GM20000 (cell line): ENCODE results near the gene SERTAD1.
"Not testable (repeated sequence)": the region's sequence is repeated elsewhere in the genome, so short reads cannot be mapped to it uniquely, and the experiment has no call there.

Experiments
- DNase-seq: peaks from one replicate; pipeline ENCODE4 v3.0.0; 2012; ENCODE audit warnings: low spot score
- TF ChIP-seq, protein P1 (sequence below): IDR thresholded peaks from 2 replicates; pipeline ENCODE4 v1.5.1; 2012; ENCODE audit warnings: mild to moderate bottlenecking, control low read depth; ENCODE audit errors: extremely low read depth, missing control alignments

The SERTAD1 gene

DNA sequence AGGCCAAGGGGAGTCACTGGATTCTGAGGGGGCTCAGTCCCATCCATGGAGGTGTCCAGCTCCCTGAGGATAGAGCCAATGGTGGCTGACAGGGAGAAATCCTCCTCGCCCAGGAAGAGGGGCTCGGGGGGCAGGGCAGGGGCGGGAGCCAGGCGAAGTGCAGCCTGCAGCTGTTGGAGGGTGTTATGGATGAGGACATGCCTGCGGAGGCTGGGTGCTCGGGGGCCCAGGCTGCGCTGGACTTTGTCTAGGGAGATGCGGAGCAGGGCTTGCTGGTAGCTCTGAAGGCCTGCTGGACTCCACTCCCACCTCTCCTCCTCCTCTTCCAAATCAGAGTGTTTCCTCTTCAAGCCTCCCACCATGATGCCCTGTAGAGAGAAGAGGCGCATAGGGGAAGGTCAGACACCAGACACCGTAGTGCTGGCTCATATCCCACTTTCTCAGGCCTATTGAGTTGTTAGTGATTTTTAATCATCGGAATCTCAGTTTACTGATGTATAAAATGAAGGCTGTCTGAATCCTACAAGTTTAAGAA, 16.0 kb upstream of the SERTAD1 start:
- no peak for DNase-seq
- TF ChIP-seq, protein P1, sequence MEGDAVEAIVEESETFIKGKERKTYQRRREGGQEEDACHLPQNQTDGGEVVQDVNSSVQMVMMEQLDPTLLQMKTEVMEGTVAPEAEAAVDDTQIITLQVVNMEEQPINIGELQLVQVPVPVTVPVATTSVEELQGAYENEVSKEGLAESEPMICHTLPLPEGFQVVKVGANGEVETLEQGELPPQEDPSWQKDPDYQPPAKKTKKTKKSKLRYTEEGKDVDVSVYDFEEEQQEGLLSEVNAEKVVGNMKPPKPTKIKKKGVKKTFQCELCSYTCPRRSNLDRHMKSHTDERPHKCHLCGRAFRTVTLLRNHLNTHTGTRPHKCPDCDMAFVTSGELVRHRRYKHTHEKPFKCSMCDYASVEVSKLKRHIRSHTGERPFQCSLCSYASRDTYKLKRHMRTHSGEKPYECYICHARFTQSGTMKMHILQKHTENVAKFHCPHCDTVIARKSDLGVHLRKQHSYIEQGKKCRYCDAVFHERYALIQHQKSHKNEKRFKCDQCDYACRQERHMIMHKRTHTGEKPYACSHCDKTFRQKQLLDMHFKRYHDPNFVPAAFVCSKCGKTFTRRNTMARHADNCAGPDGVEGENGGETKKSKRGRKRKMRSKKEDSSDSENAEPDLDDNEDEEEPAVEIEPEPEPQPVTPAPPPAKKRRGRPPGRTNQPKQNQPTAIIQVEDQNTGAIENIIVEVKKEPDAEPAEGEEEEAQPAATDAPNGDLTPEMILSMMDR = no peak

DNA sequence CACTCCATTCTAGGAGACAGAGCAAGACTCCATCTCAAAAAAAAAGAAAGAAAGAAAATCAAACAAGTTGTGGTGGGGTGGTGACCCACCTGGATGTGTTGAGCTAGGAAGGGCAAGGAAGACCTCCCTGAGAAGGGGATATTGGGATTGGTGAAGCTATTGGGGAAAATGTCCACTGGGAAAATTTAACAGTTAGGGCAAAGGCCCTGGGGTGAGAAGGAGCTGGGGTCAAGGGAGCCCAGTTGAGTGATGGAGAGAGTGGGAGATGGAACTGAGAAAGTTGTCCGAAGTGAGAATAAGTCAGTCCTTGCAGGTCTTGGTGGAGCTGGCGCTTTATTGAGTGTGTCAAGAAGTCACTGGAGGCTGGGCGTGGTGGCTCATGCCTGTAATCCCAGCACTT, 12.5 kb upstream of the SERTAD1 start:
- TF ChIP-seq, protein P1 = no peak
- DNase-seq = no peak

DNA sequence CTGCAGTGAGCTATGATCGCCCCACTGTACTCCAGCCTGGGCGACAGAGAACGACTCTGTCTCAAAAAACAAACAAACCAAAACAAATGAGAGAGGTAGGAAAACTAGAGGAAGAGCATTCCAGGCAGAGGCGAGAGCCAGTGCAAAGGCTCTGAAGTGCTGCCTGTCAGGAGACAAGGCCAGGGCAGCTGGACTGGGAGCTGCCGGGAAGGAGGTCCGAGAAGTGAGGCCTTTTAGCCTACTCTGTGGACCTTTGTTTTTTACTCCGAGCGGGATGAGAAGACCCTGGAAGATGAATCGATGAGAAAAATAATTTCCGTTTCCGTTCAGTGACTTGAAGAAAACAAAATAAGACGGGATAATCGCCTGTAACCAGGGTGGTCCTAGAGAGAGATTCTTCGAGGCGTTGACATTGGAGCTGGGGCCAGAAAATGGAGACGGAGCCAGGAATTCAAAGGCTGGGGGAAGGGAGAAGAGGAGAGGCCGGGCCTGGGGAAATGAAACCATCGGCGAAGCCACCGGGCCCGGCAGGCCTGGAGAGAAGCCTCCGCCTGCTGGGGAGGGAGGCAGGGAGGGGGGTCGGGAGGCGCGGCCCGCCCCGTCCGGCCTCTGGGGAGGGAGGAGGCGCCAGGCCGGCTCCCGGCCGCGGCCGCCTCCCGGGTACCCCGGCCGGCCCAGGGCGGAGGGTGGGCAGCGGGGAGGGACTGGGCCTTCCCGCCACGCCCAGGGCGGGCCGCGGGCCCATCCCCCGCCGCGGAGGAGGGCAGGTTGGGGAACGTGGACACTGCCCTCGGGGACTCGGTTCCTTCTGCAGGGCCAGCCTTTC, 7.8 kb upstream of the SERTAD1 start:
- DNase-seq = peak; percentile 85
- TF ChIP-seq, protein P1 = no peak

DNA sequence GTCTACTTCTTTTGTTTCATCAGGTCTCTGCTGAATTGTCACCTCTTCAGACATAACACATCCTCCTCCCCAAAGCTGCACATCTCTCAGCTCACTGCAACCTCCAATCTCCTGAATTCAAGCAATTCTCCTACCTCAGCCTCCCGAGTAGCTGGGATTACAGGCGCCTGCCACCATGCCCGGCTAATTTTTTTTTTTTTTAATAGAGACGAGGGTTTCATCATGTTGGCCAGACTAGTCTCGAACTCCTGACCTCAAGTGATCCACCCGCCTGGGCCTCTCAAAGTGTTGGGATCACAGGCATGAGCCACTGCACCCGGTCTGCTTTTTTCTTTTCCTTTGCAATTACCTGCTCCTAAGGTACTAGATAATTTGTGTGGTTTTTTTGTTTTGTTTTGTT, 7.0 kb upstream of the SERTAD1 start:
- DNase-seq = not testable (repeated sequence)

DNA sequence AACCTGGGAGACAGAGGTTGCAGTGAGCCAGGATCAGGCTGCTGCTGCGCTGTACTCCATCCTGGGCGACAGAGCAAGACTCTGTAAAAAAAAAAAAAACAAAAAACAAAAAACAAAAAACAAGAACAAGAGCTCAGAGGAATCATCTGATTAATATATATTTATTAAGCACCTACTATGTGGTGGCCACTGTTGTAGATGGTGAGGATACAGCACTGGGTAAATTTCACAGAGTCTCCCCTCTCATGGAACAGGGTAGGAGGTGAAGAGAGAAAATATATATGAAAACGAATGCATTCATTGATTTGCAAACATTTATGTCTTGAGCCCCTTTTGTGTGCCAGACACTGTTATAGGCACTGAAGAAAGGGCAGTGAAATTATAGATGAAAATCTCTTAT, 5.9 kb upstream of the SERTAD1 start:
- TF ChIP-seq, protein P1 = no peak
- DNase-seq = no peak

DNA sequence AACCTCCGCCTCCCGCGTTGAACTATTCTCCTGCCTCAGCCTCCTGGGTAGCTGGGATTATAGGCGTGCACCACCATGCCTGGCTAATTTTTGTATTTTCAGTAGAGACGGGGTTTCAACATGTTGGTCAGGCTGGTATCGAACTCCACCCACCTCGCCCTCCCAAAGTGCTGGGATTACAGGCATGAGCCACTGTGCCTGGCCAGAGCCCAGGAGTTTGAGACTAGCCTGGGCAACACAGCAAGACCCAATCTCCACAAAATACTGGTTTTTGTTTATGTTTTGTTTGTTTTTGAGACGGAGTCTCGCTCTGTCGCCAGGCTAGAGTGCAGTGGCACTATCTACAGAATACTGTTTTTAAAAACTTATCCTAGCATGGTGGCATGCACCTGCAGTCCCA, 4.5 kb upstream of the SERTAD1 start:
- not testable (repeated sequence) for DNase-seq

DNA sequence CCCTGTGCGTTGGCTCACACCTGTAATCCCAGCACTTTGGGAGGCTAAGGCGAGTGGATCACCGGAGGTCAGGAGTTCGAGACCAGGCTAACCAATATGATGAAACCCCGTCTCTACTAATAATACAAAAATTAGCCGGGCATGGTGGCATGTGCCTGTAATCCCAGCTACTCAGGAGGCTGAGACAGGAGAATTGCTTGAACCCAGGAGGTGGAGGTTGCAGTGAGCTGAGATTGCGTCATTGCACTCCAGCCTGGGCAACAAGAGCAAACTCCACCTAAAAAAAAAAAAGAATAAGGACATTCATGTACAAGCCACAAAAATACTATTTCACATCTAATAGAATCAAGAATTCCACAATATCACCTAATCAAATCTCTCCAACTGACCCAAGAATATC, 2.4 kb upstream of the SERTAD1 start:
- DNase-seq = not testable (repeated sequence)

DNA sequence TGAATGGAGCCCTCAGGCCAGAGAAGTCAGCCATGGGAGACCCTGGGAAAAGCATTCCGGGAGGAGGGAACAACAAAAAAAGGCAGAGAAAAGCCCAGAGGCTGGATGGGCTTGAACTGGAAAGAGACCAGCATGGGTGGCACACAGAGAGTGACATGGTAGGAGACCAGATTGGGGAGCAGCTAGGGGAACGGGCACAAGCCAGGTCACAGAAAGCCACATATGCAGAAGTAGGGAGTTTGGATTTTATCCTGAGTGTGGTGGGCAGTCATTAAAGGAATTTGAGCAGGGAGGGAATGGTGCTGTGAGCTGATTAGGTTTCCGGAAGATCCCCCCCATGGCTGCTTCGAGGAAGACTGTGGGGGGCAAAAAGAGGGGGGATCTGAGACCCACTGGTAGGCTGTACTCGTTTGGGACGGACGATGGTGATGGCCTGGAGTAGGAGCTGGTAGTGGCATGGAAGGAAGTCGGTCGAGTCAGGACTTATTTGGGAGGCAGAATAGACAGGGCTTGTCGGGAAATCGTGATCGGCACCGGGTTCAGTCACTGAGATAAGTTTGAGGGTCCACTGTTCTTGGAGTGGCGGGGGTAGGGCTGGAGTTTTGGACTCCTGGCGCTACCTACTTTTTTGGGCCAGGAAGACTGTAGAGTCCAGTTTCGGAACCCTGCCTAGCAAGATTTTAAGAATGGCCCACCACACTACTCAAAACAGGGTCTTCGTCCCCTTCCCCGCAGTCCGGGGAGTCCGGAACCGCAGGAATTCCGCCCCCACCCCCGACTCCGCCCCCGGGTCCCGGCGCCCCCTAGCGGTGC, 949 bp downstream of the SERTAD1 start:
- DNase-seq = no peak
- TF ChIP-seq, protein P1 = no peak
